Endothelial cell of umbilical vein (primary cell): ENCODE measurements around the gene PTDSS2. TPM values are rescaled to one million over a fixed set of nuclear protein-coding genes. Genes with fewer than 3 reads are reported as not detected.
"Not testable (repeated sequence)": the region's sequence is repeated elsewhere in the genome, so short reads cannot be mapped to it uniquely, and the experiment has no call there.

ENCODE experiments used
- BruUV-seq: library from RNA; stranded (reverse); fragments of 400-500 nt; replicated peaks from 2 replicates; lab custom pipeline; 2021; lab: Mats Ljungman, UMichigan
- CTCF ChIA-PET: fragments of 300-600, 350-600 bp; sonication (Branson Sonifier 250); formaldehyde crosslinking; loops from one replicate; lab custom pipeline; 2021; ENCODE audit warnings: antibody characterized with exemption, inconsistent platforms; lab: Charles Lee
- POLR2A ChIA-PET: fragments of 300-600, 350-600 bp; sonication (Branson Sonifier 250); formaldehyde crosslinking; loops from one replicate; lab custom pipeline; 2021; ENCODE audit warnings: antibody characterized with exemption, inconsistent platforms; lab: Charles Lee
- DNase-seq: peaks from one replicate; pipeline ENCODE4 v3.0.0-alpha.2; 2011; ENCODE audit warnings: low read depth, low spot score
- FAIRE-seq: peaks from 2 replicates; lab custom pipeline; 2011; peaks lifted over from hg19 to GRCh38; lab: Jason Lieb, UNC
- H2AFZ ChIP-seq: 2 replicates; pipeline ENCODE4 v1.6.0; 2012; ENCODE audit warnings: low read depth, low read length, control low read depth, inconsistent platforms
- H3K27ac ChIP-seq: 2 replicates; pipeline ENCODE4 v1.5.1; 2011; ENCODE audit warnings: low read depth, mild to moderate bottlenecking, control low read depth, low read length, moderate library complexity; ENCODE audit not compliant: insufficient read depth
- H3K27me3 ChIP-seq, 2 experiments: 2 replicates each; pipeline versions ENCODE4 v1.6.0 to v1.6.1; 2011; ENCODE audit warnings: low read length in 2 of 2, mixed read lengths in 1 of 2; ENCODE audit not compliant: control insufficient read depth in 2 of 2, insufficient read depth in 2 of 2
- H3K36me3 ChIP-seq, 2 experiments: 2 replicates in 1 of 2; 3 replicates in 1 of 2; pipeline ENCODE4 v1.5.1; 2011; ENCODE audit warnings: low read length in 2 of 2, mild to moderate bottlenecking in 1 of 2, moderate library complexity in 1 of 2; ENCODE audit not compliant: control insufficient read depth in 2 of 2, insufficient read depth in 2 of 2; ENCODE audit errors: extremely low read depth in 1 of 2
- H3K4me1 ChIP-seq: 3 replicates; pipeline ENCODE4 v1.5.1; 2011; ENCODE audit warnings: mild to moderate bottlenecking, low read length; ENCODE audit not compliant: control insufficient read depth, insufficient read depth; ENCODE audit errors: extremely low read depth
- H3K4me2 ChIP-seq: 2 replicates; pipeline ENCODE4 v1.6.1; 2011; ENCODE audit warnings: low read length, control low read depth, mixed read lengths; ENCODE audit not compliant: insufficient read depth
- H3K4me3 ChIP-seq, 3 experiments: fragments of 200-600 bp in 1 of 3; sonication (generic), shearing (Covaris generic) in 1 of 3; replicated peaks in 1 of 3; 2 replicates each; pipeline ENCODE4 v1.5.1; 2011 to 2016; ENCODE audit warnings: control low read depth in 3 of 3, low read length in 3 of 3, mild to moderate bottlenecking in 2 of 3, inconsistent platforms in 1 of 3, low read depth in 1 of 3, moderate library complexity in 1 of 3; ENCODE audit not compliant: insufficient read depth in 1 of 3
- H3K79me2 ChIP-seq: 2 replicates; pipeline ENCODE4 v1.6.0; 2012; ENCODE audit warnings: low read length, inconsistent platforms; ENCODE audit not compliant: control insufficient read depth, insufficient read depth
- H3K9ac ChIP-seq: replicated peaks from 2 replicates; pipeline ENCODE3; 2011; ENCODE audit warnings: low read length, control low read depth; ENCODE audit not compliant: insufficient read depth; ENCODE audit errors: extremely low read depth
- H3K9me1 ChIP-seq: replicated peaks from 3 replicates; pipeline ENCODE4 v1.6.0; 2011; ENCODE audit warnings: mild to moderate bottlenecking, low read length; ENCODE audit not compliant: control insufficient read depth, insufficient read depth; ENCODE audit errors: extremely low read depth
- H3K9me3 ChIP-seq: replicated peaks from 2 replicates; pipeline ENCODE4 v1.5.1; 2012; ENCODE audit warnings: low read length, inconsistent platforms; ENCODE audit not compliant: control insufficient read depth, insufficient read depth
- H4K20me1 ChIP-seq: replicated peaks from 2 replicates; pipeline ENCODE3; 2011; ENCODE audit warnings: mild to moderate bottlenecking, low read length; ENCODE audit not compliant: control insufficient read depth, insufficient read depth; ENCODE audit errors: extremely low read depth
- CTCF ChIP-seq, 2 donors: IDR thresholded peaks; 1 replicate in 1 of 2; 2 replicates in 1 of 2; pipeline ENCODE4 v1.5.1; 2011; ENCODE audit warnings: low read length in 2 of 2, mild to moderate bottlenecking in 2 of 2, moderate library complexity in 2 of 2, control low read depth in 1 of 2, inconsistent platforms in 1 of 2, low read depth in 1 of 2; ENCODE audit not compliant: insufficient read depth in 1 of 2; ENCODE audit errors: extremely low read depth in 1 of 2
- EZH2 ChIP-seq: IDR thresholded peaks from 2 replicates; pipeline ENCODE4 v1.6.1; 2012; ENCODE audit warnings: borderline replicate concordance, low read depth, mild to moderate bottlenecking, moderate library complexity, low read length, inconsistent platforms; ENCODE audit not compliant: severe bottlenecking
- FOS ChIP-seq: IDR thresholded peaks from 2 replicates; pipeline ENCODE4 v1.6.1; 2011; ENCODE audit warnings: mild to moderate bottlenecking, low read length, moderate library complexity, borderline replicate concordance; ENCODE audit not compliant: insufficient read depth
- GATA2 ChIP-seq: IDR thresholded peaks from 2 replicates; pipeline ENCODE4 v1.7.0; 2011; ENCODE audit warnings: low read depth, mild to moderate bottlenecking, moderate library complexity, mixed read lengths, low read length; ENCODE audit not compliant: insufficient read length, insufficient read depth
- JUN ChIP-seq: IDR thresholded peaks from 2 replicates; pipeline ENCODE4 v1.6.1; 2011; ENCODE audit warnings: borderline replicate concordance, low read depth; ENCODE audit not compliant: insufficient read length, insufficient read depth
- MAX ChIP-seq: IDR thresholded peaks from 2 replicates; pipeline ENCODE4 v1.6.1; 2011; ENCODE audit not compliant: insufficient read depth, insufficient read length
- MYC ChIP-seq: IDR thresholded peaks from one replicate; pipeline ENCODE4 v1.6.1; 2011; ENCODE audit warnings: mild to moderate bottlenecking, low read depth, low read length
- POLR2A ChIP-seq: IDR thresholded peaks from 2 replicates; pipeline ENCODE4 v1.6.1; 2012; ENCODE audit warnings: low read depth, mild to moderate bottlenecking, control low read depth, low read length
- POLR2AphosphoS5 ChIP-seq: IDR thresholded peaks from 2 replicates; pipeline ENCODE4 v1.6.1; 2012; ENCODE audit warnings: low read depth, mild to moderate bottlenecking, control low read depth, low read length, moderate library complexity; ENCODE audit not compliant: insufficient read depth
- dilution Hi-C: fragments of 300-500 bp; cut with MboI; formaldehyde crosslinking; loops from one replicate; pipeline ENCODE4 v1.15.0; 2019; ENCODE audit warnings: low sequenced_read_pairs; ENCODE audit not compliant: extremely low pct_ligation_motif_present
- intact Hi-C: fragments of 100-400 bp; cut with micrococcal nuclease; formaldehyde crosslinking; loops from one replicate; pipeline ENCODE4 v1.10.0; 2022
- polyA plus RNA-seq, 4 experiments: library from polyadenylated mRNA; depleted of rRNA in 3 of 4; stranded (reverse) in 3 of 4; unstranded in 1 of 4; fragments of >200 nt; gene quantifications; 2 replicates each; pipeline versions ENCODE4 v1.2.1 to v1.2.3, GENCODE V29; 2011 to 2012; ENCODE audit warnings: missing spikeins in 1 of 4
- total RNA-seq: library from RNA; stranded (reverse); gene quantifications from 2 replicates; pipeline ENCODE4 v1.2.3, GENCODE V29; 2021

Gene PTDSS2
- total and polyA plus RNA-seq, 2 donors (not counting 3 experiments of a cell fraction or from before 2014, with no cell fraction given), result 41.4 to 46.8 TPM

- POLR2A ChIA-PET, result interaction anchor here (0.9 kb wide), 1 partner anchor 202 kb away, joined by 4 read pairs; the partner anchor contains the start of genes BET1L and RIC8A
Measured at GRCh38 chr11:409600-410483, 40.2 kb upstream of the PTDSS2 start.

GRCh38 chr11:410711-411110 lies 39.4 kb upstream of the PTDSS2 start:
- H3K9me3 ChIP-seq, intact Hi-C loops, dilution Hi-C loops, H3K79me2 ChIP-seq, H3K4me3 ChIP-seq, H3K9ac ChIP-seq, BruUV-seq, H3K27ac ChIP-seq, H3K9me1 ChIP-seq, H4K20me1 ChIP-seq, H2AFZ ChIP-seq, H3K4me2 ChIP-seq, DNase-seq, FAIRE-seq, H3K27me3 ChIP-seq, H3K36me3 ChIP-seq: not testable (repeated sequence)
- ChIA-PET CTCF (interaction anchor here (1.0 kb wide), 1 partner anchor 37 kb away, joined by 4 read pairs; no protein-coding TSS in a partner anchor), POLR2A (interaction anchor here (0.9 kb wide), 1 partner anchor 203 kb away, joined by 4 read pairs; the partner anchor contains the start of genes BET1L and RIC8A)
- peaks cover 15% of the 10 kb centered on the region for H3K4me1 ChIP-seq

More at GRCh38 chr11:409600-410483, 40.2 kb upstream of the PTDSS2 start:
- H3K79me2 ChIP-seq, result no peaks in the 10 kb centered on the region
- H3K27ac ChIP-seq, result no peak overlapping the region
- H3K27me3 ChIP-seq, result no peaks in the 10 kb centered on the region
- H3K4me2 ChIP-seq, result no peak overlapping the region
- H2AFZ ChIP-seq, result no peak overlapping the region
- H3K9ac ChIP-seq, result no peak overlapping the region
- no peak for TF ChIP-seq POLR2AphosphoS5
- no peak for TF ChIP-seq FOS
- TF ChIP-seq GATA2, result no peak
- no peak for TF ChIP-seq MAX
- TF ChIP-seq JUN, result no peak
- no peak for TF ChIP-seq POLR2A
- no peak for TF ChIP-seq EZH2
- no peak for TF ChIP-seq CTCF (IDR thresholded peaks at IDR 0.05; ENCODE audit: extremely low read depth in 1 of 2, insufficient read depth in 1 of 2, low read depth in 1 of 2, low read length in 2 of 2)
- no peak for TF ChIP-seq MYC
- H3K9me1 ChIP-seq, result no peaks in the 10 kb centered on the region
- H3K4me1 ChIP-seq, result peaks cover 10% of the 10 kb centered on the region
- H3K36me3 ChIP-seq, result no peaks in the 10 kb centered on the region
- H3K9me3 ChIP-seq, result no peaks in the 10 kb centered on the region
- dilution Hi-C loops, result no loop called here
- FAIRE-seq (no peak), DNase-seq (no peak)
- no peak overlapping the region for H3K4me3 ChIP-seq
- intact Hi-C loops, result no loop called here
- H4K20me1 ChIP-seq, result no peaks in the 10 kb centered on the region
- CTCF ChIA-PET, result interaction anchor here (1.0 kb wide), 1 partner anchor 38 kb away, joined by 4 read pairs; no protein-coding TSS in a partner anchor
- BruUV-seq, result no TSS peak
